Measurements from ENCODE around the gene HIC1.

GRCh38 chr17:2092253-2092652, 37.4 kb downstream of the HIC1 start:
- TF ChIP-seq GATA2 (IDR thresholded peaks at IDR 0.05; ENCODE audit: low read depth, low read length) (no peak), GATA3 (IDR thresholded peaks at IDR 0.05; ENCODE audit: low read depth, low read length) (no peak)

Data from SH-SY5Y (cell line).